ENCODE results near the gene FAM3A. TPM values are rescaled to one million over a fixed set of nuclear protein-coding genes. Genes with fewer than 3 reads are reported as not detected.

The FAM3A gene
- polyA plus RNA-seq, 1 of the 3 experiments (the other 2 are of a cell fraction), result 42.1 TPM

- no peak for TF ChIP-seq FOXJ3 (CRISPR knock-in tag; IDR thresholded peaks at IDR 0.05)
- TF ChIP-seq RFX5 (IDR thresholded peaks at IDR 0.05; ENCODE audit: low read length), result no peak
- TF ChIP-seq GATA2 (CRISPR knock-in tag; IDR thresholded peaks at IDR 0.05), result no peak
- TF ChIP-seq NRF1 (IDR thresholded peaks at IDR 0.05; ENCODE audit: low read depth, low read length), result no peak
- TF ChIP-seq SMC3 (IDR thresholded peaks at IDR 0.05; ENCODE audit: low read depth, low read length), result no peak
- no peak for TF ChIP-seq YY1 (IDR thresholded peaks at IDR 0.05; ENCODE audit: low read depth)
- no peak for TF ChIP-seq JUND (IDR thresholded peaks at IDR 0.05)
- no peak for TF ChIP-seq ZBTB33 (IDR thresholded peaks at IDR 0.05; ENCODE audit: borderline replicate concordance, low read depth)
- no peak for TF ChIP-seq CTCF (IDR thresholded peaks at IDR 0.05)
- no peak for TF ChIP-seq TAF1 (IDR thresholded peaks at IDR 0.05; ENCODE audit: borderline replicate concordance, low read depth, low read length)
- TF ChIP-seq, protein P1, sequence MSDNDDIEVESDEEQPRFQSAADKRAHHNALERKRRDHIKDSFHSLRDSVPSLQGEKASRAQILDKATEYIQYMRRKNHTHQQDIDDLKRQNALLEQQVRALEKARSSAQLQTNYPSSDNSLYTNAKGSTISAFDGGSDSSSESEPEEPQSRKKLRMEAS (IDR thresholded peaks at IDR 0.05; ENCODE audit: low read depth), result no peak
- TF ChIP-seq CHD2 (IDR thresholded peaks at IDR 0.05; ENCODE audit: low read length, partially characterized antibody), result no peak
- TF ChIP-seq MXI1 (IDR thresholded peaks at IDR 0.05; ENCODE audit: low read depth, low read length), result no peak
- TF ChIP-seq RCOR1 (IDR thresholded peaks at IDR 0.05; ENCODE audit: low read length), result no peak
Observed at GRCh38 chrX:154463611-154464220, 52.3 kb downstream of the FAM3A start (continued).

GRCh38 chrX:154462396-154462795, 53.6 kb downstream of the FAM3A start:
- peaks cover 36% of the 10 kb centered on the region for H4K20me1 ChIP-seq (ENCODE audit: insufficient read depth)
- ChIA-PET POLR2A (interaction anchor here (1.8 kb wide), 1 partner anchor 16 kb away, joined by 5 read pairs; the partner anchor contains the start of gene LAGE3), CTCF (interaction anchor here (1.9 kb wide), 1 partner anchor 15 kb away, joined by 4 read pairs; no protein-coding TSS in a partner anchor)
- WGBS (ENCODE audit: low lambda C conversion rate), result 88% methylated on average over 1 of the region's 8 CpGs
- H3K9me2 ChIP-seq, result no peaks in the 10 kb centered on the region
- H3K4me2 ChIP-seq, result no peak overlapping the region
- peaks cover 0 to 25% of the 10 kb centered on the region in 2 experiments for H3K36me3 ChIP-seq (replicated peaks in 1 of 2; ENCODE audit: control insufficient read depth in 1 of 2, insufficient read depth in 2 of 2, low read length in 1 of 2)
- H3K27ac ChIP-seq (ENCODE audit: low read depth in 2 of 2, low read length in 1 of 2), result no peak overlapping the region
- DNase-seq, result no peak
- no peaks in the 10 kb centered on the region for H3K27me3 ChIP-seq (ENCODE audit: insufficient read depth)
- TF ChIP-seq, protein P1 (IDR thresholded peaks at IDR 0.05; ENCODE audit: low read depth), result no peak
- TF ChIP-seq MEF2A (IDR thresholded peaks at IDR 0.05; ENCODE audit: borderline replicate concordance, low read depth), result no peak
- TF ChIP-seq, protein P2, sequence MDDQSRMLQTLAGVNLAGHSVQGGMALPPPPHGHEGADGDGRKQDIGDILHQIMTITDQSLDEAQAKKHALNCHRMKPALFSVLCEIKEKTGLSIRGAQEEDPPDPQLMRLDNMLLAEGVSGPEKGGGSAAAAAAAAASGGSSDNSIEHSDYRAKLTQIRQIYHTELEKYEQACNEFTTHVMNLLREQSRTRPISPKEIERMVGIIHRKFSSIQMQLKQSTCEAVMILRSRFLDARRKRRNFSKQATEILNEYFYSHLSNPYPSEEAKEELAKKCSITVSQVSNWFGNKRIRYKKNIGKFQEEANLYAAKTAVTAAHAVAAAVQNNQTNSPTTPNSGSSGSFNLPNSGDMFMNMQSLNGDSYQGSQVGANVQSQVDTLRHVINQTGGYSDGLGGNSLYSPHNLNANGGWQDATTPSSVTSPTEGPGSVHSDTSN (IDR thresholded peaks at IDR 0.05), result no peak
- TF ChIP-seq, protein P3, sequence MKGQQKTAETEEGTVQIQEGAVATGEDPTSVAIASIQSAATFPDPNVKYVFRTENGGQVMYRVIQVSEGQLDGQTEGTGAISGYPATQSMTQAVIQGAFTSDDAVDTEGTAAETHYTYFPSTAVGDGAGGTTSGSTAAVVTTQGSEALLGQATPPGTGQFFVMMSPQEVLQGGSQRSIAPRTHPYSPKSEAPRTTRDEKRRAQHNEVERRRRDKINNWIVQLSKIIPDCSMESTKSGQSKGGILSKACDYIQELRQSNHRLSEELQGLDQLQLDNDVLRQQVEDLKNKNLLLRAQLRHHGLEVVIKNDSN (IDR thresholded peaks at IDR 0.05; ENCODE audit: borderline replicate concordance, low read depth), result no peak
- no peak overlapping the region for H3K4me3 ChIP-seq (ENCODE audit: low read depth in 2 of 2, low read length in 1 of 2)
- no peak overlapping the region for H3K9ac ChIP-seq
- peaks cover 0 to 12% of the 10 kb centered on the region in 2 experiments; a peak in 1 of 4 replicates for H3K4me1 ChIP-seq (ENCODE audit: control insufficient read depth in 1 of 2, insufficient read depth in 2 of 2, low read depth in 1 of 2, low read length in 1 of 2)
- H2AFZ ChIP-seq (ENCODE audit: low read depth), result no peak overlapping the region
- H3K79me2 ChIP-seq (ENCODE audit: insufficient read depth), result peaks cover 35% of the 10 kb centered on the region
- H3K9me3 ChIP-seq, result no peaks in the 10 kb centered on the region
- no peaks in the 10 kb centered on the region for H3F3A ChIP-seq (replicated peaks; ENCODE audit: insufficient read depth)

Measured in SK-N-SH (cell line).